Measurements from ENCODE around the gene NXNL1.
"Not testable (repeated sequence)": the region's sequence is repeated elsewhere in the genome, so short reads cannot be mapped to it uniquely, and the experiment has no call there.

Gene NXNL1

DNA sequence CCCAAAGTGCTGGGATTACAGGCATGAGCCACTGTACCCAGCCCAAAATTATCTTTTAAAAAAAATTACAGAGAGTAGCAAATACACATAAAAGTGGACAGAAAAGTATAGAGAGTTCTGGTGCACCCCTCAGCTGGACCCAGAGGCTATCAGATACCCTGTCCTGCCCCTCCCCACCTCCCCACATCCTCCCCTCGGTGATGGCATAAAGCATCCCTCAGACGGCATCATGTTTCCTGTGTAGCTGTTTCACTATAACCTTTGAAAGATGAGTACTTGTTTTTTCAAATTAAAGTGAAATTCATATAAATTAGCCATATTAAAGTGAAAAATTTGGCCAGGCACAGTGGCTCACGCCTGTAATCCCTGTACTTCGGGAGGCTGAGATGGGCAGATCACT is 29.7 kb upstream of the NXNL1 start:
- H3K36me3 Mint-ChIP-seq, result no peaks in the 10 kb centered on the region
- H3K27me3 Mint-ChIP-seq, result no peaks in the 10 kb centered on the region
- no peaks in the 10 kb centered on the region for H3K9me3 Mint-ChIP-seq
- peaks cover 24% of the 10 kb centered on the region for H3K4me1 Mint-ChIP-seq
- ATAC-seq, result no peak
- H3K27ac Mint-ChIP-seq, result no peak overlapping the region
- H3K4me3 Mint-ChIP-seq, result no peak overlapping the region

- no peaks in the 10 kb centered on the region for H3K27me3 Mint-ChIP-seq
- ATAC-seq, result no peak
- H3K4me3 Mint-ChIP-seq, result no peak overlapping the region
- H3K36me3 Mint-ChIP-seq, result no peaks in the 10 kb centered on the region
- H3K27ac Mint-ChIP-seq, result no peak overlapping the region
- no peaks in the 10 kb centered on the region for H3K9me3 Mint-ChIP-seq
- H3K4me1 Mint-ChIP-seq, result peaks cover 24% of the 10 kb centered on the region
Measured at GRCh38 chr19:17489392-17490030, 28.8 kb upstream of the NXNL1 start.

- Mint-ChIP-seq H3K27ac (peak overlapping the region; percentile 8), H3K36me3 (no peaks in the 10 kb centered on the region), H3K4me3 (peak overlapping the region; percentile 50), H3K9me3 (no peaks in the 10 kb centered on the region), H3K4me1 (peaks cover 27% of the 10 kb centered on the region), H3K27me3 (no peaks in the 10 kb centered on the region)
- ATAC-seq, result peak; percentile 91
Measured at GRCh38 chr19:17488593-17489391, 28.1 kb upstream of the NXNL1 start.

DNA sequence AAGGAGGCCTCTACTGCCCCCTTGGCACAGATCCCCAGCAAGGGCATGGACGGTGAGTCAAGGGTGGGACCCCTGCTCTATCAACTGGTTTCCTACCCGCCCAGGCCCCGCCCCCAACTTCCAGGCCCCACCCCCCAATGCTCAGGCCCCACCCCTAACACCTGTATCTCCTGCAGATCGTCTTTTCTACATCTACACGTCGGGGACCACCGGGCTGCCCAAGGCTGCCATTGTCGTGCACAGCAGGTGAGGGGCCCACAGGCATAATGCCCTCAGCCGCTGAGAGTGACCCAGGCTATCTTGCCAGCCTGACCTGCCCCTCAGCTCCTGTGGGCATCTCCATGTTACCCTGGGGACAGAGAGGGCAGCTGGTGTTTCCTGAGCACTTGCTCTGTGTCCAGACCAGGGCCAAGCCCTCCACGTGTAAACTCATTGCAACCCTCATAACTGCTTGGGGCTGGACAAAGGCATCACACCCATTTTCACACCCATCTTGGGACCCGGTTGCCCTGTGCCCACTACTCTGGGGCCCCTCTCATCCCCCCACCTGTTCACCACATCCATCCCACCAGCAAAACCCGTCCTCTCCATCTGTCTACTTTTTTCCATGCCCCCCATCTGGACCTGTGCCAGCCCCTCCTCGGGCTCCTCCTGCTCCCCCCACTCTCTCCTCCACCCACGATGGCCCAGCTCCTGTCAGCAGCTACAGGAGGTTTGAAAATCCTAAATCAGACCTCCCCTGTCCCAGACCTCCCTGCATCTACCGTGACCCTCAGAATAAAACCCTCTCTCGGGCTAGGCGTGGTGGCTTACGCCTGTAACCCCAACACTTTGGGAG is 26.8 kb upstream of the NXNL1 start:
- H3K4me3 Mint-ChIP-seq, result no peak overlapping the region
- no peak for ATAC-seq
- no peaks in the 10 kb centered on the region for H3K9me3 Mint-ChIP-seq
- no peaks in the 10 kb centered on the region for H3K36me3 Mint-ChIP-seq
- no peaks in the 10 kb centered on the region for H3K27me3 Mint-ChIP-seq
- peak overlapping the region; percentile 8 for H3K27ac Mint-ChIP-seq
- H3K4me1 Mint-ChIP-seq, result peaks cover 28% of the 10 kb centered on the region

- peak; percentile 29 for ATAC-seq
- no peaks in the 10 kb centered on the region for H3K27me3 Mint-ChIP-seq
- no peak overlapping the region for H3K4me3 Mint-ChIP-seq
- H3K27ac Mint-ChIP-seq, result no peak overlapping the region
- H3K4me1 Mint-ChIP-seq, result peaks cover 28% of the 10 kb centered on the region
- no peaks in the 10 kb centered on the region for H3K36me3 Mint-ChIP-seq
- no peaks in the 10 kb centered on the region for H3K9me3 Mint-ChIP-seq
Measured at GRCh38 chr19:17486545-17487240, 26.0 kb upstream of the NXNL1 start.

DNA sequence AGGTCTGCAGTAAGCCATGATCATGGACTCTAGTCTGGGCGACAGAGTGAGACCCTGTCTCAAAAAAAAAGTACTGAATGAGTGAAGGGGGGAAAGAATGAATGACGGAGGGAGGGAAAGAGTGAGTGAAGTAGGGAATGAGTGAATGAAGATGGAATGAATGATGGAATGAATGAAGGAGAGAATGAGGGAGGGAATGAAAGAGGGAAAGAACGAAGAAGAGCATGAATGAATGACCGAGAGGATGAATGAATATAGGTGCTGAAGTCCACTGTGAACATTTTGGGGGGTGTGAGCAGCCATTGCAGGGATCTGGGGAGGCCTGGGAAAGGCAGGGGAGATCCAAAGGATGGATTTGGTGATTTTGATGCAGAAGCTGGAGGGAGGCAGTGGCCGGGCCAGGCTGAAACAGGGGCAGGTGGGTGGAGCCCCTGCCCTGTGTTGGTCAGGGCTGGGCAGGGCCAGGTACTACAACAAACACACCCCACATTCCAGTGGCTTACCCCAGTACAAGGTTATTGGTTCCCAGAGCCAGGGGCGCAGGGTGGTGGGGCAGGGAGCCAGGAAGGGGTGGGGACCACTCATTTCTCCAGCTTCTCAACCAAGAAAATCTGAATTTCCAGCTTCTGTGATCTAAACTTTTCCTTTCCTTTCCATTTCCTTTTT is 23.9 kb upstream of the NXNL1 start:
- Mint-ChIP-seq H3K27ac (no peak overlapping the region), H3K27me3 (no peaks in the 10 kb centered on the region), H3K4me1 (peaks cover 27% of the 10 kb centered on the region), H3K36me3 (no peaks in the 10 kb centered on the region), H3K9me3 (no peaks in the 10 kb centered on the region), H3K4me3 (no peak overlapping the region)
- no peak for ATAC-seq

DNA sequence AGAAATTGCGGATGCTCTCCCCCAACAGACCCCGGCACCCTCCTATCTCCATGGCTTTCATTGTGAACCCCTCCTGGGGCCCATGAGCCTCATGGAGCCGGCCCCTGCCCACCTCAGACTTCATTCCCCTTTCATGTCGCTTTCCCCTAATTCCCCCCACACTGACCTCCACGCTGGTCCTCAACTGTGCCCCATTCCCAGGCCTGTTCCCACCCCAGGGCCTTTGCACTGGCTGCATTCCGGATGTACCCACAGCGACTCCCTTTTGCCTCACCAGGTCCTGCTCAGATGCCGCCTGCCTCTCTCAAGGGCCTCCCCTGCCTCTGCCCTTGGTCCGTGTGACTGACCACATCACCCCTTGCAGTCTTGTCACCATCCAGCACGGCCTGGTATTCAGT is 22.9 kb upstream of the NXNL1 start:
- H3K4me1 Mint-ChIP-seq, result peaks cover 16% of the 10 kb centered on the region
- H3K36me3 Mint-ChIP-seq, result no peaks in the 10 kb centered on the region
- no peaks in the 10 kb centered on the region for H3K27me3 Mint-ChIP-seq
- no peak overlapping the region for H3K27ac Mint-ChIP-seq
- ATAC-seq, result no peak
- no peaks in the 10 kb centered on the region for H3K9me3 Mint-ChIP-seq
- no peak overlapping the region for H3K4me3 Mint-ChIP-seq

- H3K4me1 Mint-ChIP-seq, result peaks cover 11% of the 10 kb centered on the region
- no peaks in the 10 kb centered on the region for H3K36me3 Mint-ChIP-seq
- H3K27ac Mint-ChIP-seq, result no peak overlapping the region
- no peak for ATAC-seq
- H3K9me3 Mint-ChIP-seq, result no peaks in the 10 kb centered on the region
- no peaks in the 10 kb centered on the region for H3K27me3 Mint-ChIP-seq
- H3K4me3 Mint-ChIP-seq, result no peak overlapping the region
Measured at GRCh38 chr19:17482877-17483604, 22.3 kb upstream of the NXNL1 start.

DNA sequence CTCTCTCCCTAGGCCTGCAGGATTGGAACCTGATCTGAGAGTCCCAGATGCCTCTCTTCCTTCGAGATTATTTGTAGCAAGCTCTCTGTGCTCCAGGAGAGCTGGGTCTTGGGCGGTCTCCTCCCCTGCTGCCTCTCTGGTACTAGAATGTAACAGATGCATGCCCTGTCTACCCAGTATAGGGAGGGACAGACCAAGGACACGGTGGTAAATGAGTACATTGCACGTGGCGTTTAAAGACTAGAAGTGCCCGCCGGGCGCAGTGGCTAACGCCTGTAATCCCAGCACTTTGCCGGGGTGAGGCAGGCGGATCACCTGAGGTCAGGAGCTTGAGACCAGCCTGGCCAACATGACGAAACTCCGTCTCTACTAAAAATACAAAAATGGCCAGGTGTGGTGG is 21.3 kb upstream of the NXNL1 start:
- Mint-ChIP-seq H3K4me1 (peaks cover 4% of the 10 kb centered on the region), H3K4me3 (no peak overlapping the region), H3K9me3 (no peaks in the 10 kb centered on the region), H3K27ac (no peak overlapping the region), H3K27me3 (no peaks in the 10 kb centered on the region), H3K36me3 (no peaks in the 10 kb centered on the region)
- ATAC-seq, result no peak

DNA sequence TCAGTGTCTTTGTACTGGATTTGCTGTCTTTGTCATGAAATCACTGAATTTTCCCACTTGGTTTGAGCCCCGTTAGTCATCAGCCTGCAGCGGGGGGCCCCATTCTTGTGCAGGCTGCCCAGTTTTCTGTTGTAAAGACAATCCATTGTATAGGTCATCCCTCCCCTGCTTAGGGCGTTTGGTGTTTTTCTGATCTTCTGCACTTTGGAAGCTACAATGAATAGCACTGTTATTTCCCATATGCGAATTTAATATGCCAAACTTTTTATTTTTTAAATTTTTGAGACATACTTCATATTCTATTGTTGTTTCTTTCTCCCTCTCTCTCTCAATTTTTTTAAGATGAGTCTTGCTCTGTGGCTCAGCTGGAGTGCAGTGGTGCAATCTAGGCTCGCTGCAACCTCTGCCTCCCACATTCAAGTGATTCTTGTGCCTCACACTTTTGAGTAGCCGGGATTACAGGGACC is 18.6 kb upstream of the NXNL1 start:
- Mint-ChIP-seq H3K4me1 (peaks cover 4% of the 10 kb centered on the region), H3K9me3 (no peaks in the 10 kb centered on the region), H3K27me3 (no peaks in the 10 kb centered on the region), H3K4me3 (no peak overlapping the region), H3K27ac (no peak overlapping the region), H3K36me3 (no peaks in the 10 kb centered on the region)
- no peak for ATAC-seq

- H3K36me3 Mint-ChIP-seq, result no peaks in the 10 kb centered on the region
- H3K4me1 Mint-ChIP-seq, result peaks cover 7% of the 10 kb centered on the region
- H3K27me3 Mint-ChIP-seq, result no peaks in the 10 kb centered on the region
- H3K27ac Mint-ChIP-seq, result no peak overlapping the region
- no peak for ATAC-seq
- H3K9me3 Mint-ChIP-seq, result no peaks in the 10 kb centered on the region
- H3K4me3 Mint-ChIP-seq, result no peak overlapping the region
Measured at GRCh38 chr19:17475541-17476115, 14.9 kb upstream of the NXNL1 start.

DNA sequence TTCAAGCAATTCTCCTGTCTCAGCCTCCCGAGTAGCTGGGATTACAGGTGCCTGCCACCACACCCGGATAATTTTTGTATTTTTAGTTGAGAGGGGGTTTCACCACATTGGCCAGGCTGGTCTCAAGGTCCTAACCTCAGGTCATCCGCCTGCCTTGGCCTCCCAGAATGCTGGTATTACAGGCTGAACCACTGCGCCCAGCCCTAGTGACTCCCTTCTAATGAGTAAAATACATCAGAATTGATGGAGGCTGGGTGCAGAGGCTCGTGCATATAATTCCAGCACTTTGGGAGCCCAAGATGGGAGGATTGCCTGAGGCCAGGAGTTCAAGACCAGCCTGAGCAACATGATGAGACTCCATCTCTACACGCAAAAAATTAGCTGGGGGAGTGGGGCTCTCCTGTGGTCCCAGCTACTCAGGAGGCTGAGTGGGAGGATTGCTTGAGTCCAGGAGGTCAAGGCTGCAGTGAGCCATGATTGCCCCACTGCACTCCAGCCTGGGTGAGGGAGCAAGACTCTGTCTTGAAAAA is 14.3 kb upstream of the NXNL1 start:
- H3K4me3 Mint-ChIP-seq, H3K27me3 Mint-ChIP-seq, H3K9me3 Mint-ChIP-seq, H3K27ac Mint-ChIP-seq, ATAC-seq, H3K4me1 Mint-ChIP-seq, H3K36me3 Mint-ChIP-seq: not testable (repeated sequence)

DNA sequence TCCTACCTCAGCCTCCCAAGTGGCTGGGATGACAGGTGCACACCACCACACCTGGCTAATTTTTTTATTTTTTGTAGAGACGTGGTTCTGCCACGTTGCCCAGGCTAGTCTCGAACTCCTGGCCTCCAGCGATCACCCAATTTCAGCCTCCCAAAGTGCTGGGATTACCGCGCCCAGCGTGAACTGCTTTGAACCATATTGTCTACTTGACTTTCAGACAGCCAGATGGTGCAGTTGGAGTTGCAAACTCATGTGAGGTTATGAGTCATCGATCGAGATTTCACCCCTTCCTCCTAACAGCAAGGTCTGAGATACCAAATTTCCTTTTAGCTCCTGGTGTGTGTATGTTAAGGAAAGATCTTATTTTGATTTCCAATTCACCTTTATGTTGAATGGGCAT is 12.3 kb upstream of the NXNL1 start:
- no peaks in the 10 kb centered on the region for H3K9me3 Mint-ChIP-seq
- H3K4me1 Mint-ChIP-seq, result peaks cover 29% of the 10 kb centered on the region
- no peak overlapping the region for H3K27ac Mint-ChIP-seq
- ATAC-seq, result no peak
- no peaks in the 10 kb centered on the region for H3K27me3 Mint-ChIP-seq
- no peaks in the 10 kb centered on the region for H3K36me3 Mint-ChIP-seq
- H3K4me3 Mint-ChIP-seq, result no peak overlapping the region
